H1 (cell line): ENCODE results near the gene ABHD12B. TPM values are rescaled to one million over a fixed set of nuclear protein-coding genes. Genes with fewer than 3 reads are reported as not detected.

Source experiments
- CTCF ChIA-PET: fragments of 300-600 bp; sonication (Branson Sonifier 250); formaldehyde crosslinking; loops from one replicate; lab custom pipeline; 2021; ENCODE audit not compliant: partially characterized antibody; lab: Charles Lee
- POLR2A ChIA-PET: fragments of 300-600 bp; sonication (Branson Sonifier 250); formaldehyde crosslinking; loops from one replicate; lab custom pipeline; 2021; ENCODE audit warnings: inconsistent platforms; ENCODE audit not compliant: partially characterized antibody; lab: Charles Lee
- DNase-seq, 2 experiments: peaks; one replicate each; pipeline versions ENCODE4 v3.0.0 to v3.0.0-alpha.2; 2010 to 2022; ENCODE audit warnings: low spot score in 2 of 2, low read depth in 1 of 2, mixed read lengths in 1 of 2
- FAIRE-seq: peaks from 2 replicates; lab custom pipeline; 2011; peaks lifted over from hg19 to GRCh38; lab: Jason Lieb, UNC
- H2AFZ ChIP-seq: 2 replicates; pipeline ENCODE4 v1.8.1; 2012; ENCODE audit warnings: low read length, inconsistent platforms
- H2AK5ac ChIP-seq: 2 replicates; pipeline ENCODE4 v1.6.1; 2013; ENCODE audit warnings: low read depth, low read length
- H2BK120ac ChIP-seq: replicated peaks from 2 replicates; pipeline ENCODE3; 2013; ENCODE audit warnings: low read depth, low read length, inconsistent platforms
- H2BK12ac ChIP-seq: 2 replicates; pipeline ENCODE4 v1.6.1; 2013; ENCODE audit warnings: low read depth, low read length
- H2BK15ac ChIP-seq: 2 replicates; pipeline ENCODE4 v1.6.1; 2013; ENCODE audit warnings: low read length
- H2BK20ac ChIP-seq: 2 replicates; pipeline ENCODE4 v1.6.1; 2013; ENCODE audit warnings: low read length
- H2BK5ac ChIP-seq: 2 replicates; pipeline ENCODE4 v1.6.1; 2013; ENCODE audit warnings: low read depth, low read length
- H3K14ac ChIP-seq: 2 replicates; pipeline ENCODE4 v1.6.1; 2013; ENCODE audit warnings: inconsistent platforms; ENCODE audit not compliant: insufficient read length
- H3K18ac ChIP-seq: 2 replicates; pipeline ENCODE4 v1.6.1; 2013; ENCODE audit warnings: low read length; ENCODE audit errors: extremely low read depth
- H3K23ac ChIP-seq: 2 replicates; pipeline ENCODE4 v1.6.1; 2013; ENCODE audit warnings: inconsistent platforms; ENCODE audit not compliant: insufficient read length
- H3K23me2 ChIP-seq: 2 replicates; pipeline ENCODE4 v1.6.1; 2013; ENCODE audit warnings: low read depth, low read length
- H3K27ac ChIP-seq: 2 replicates; pipeline ENCODE4 v1.6.1; 2011; ENCODE audit warnings: low read depth, low read length, inconsistent platforms
- H3K27me3 ChIP-seq, 4 experiments: replicated peaks in 1 of 4; 1 replicate in 1 of 4; 2 replicates in 3 of 4; pipeline versions ENCODE4 v1.6.1 to v1.8.1; 2011 to 2013; ENCODE audit warnings: low read length in 3 of 4, mild to moderate bottlenecking in 3 of 4, inconsistent platforms in 2 of 4, mixed read lengths in 2 of 4, moderate library complexity in 1 of 4; ENCODE audit not compliant: control insufficient read depth in 3 of 4, insufficient read depth in 3 of 4; ENCODE audit errors: extremely low read depth in 1 of 4
- H3K36me3 ChIP-seq, 4 experiments: 2 replicates each; pipeline versions ENCODE4 v1.6.1 to v1.8.1; 2011 to 2013; ENCODE audit warnings: mild to moderate bottlenecking in 4 of 4, low read length in 3 of 4, moderate library complexity in 2 of 4, control low read depth in 1 of 4, inconsistent platforms in 1 of 4; ENCODE audit not compliant: insufficient read depth in 4 of 4, control insufficient read depth in 2 of 4
- H3K4ac ChIP-seq: replicated peaks from 2 replicates; pipeline ENCODE3; 2013; ENCODE audit warnings: low read length, low read depth, mixed read lengths, inconsistent platforms; ENCODE audit not compliant: insufficient read length
- H3K4me1 ChIP-seq, 4 experiments: replicated peaks in 1 of 4; 1 replicate in 1 of 4; 2 replicates in 3 of 4; pipeline versions ENCODE4 v1.6.1 to v1.8.1; 2011 to 2013; ENCODE audit warnings: low read length in 3 of 4, inconsistent platforms in 2 of 4, mixed read lengths in 1 of 4; ENCODE audit not compliant: insufficient read depth in 4 of 4, control insufficient read depth in 3 of 4
- H3K4me2 ChIP-seq, 2 experiments: 2 replicates each; pipeline versions ENCODE4 v1.6.1 to v1.8.1; 2011 to 2013; ENCODE audit warnings: low read depth in 2 of 2, low read length in 2 of 2, control low read depth in 1 of 2, inconsistent platforms in 1 of 2, mild to moderate bottlenecking in 1 of 2; ENCODE audit not compliant: insufficient read depth in 1 of 2
- H3K4me3 ChIP-seq, 4 experiments: fragments of 200-600, 300-600 bp in 1 of 4; sonication (generic), shearing (Covaris generic), sonication (Bioruptor Twin) in 1 of 4; 2 replicates each; pipeline versions ENCODE4 v1.5.1 to v1.8.1; 2011 to 2016; ENCODE audit warnings: low read length in 4 of 4, low read depth in 3 of 4, control low read depth in 2 of 4, inconsistent platforms in 2 of 4, mild to moderate bottlenecking in 2 of 4, mixed read lengths in 1 of 4, moderate library complexity in 1 of 4; ENCODE audit not compliant: insufficient read depth in 2 of 4; ENCODE audit errors: extremely low read depth in 1 of 4
- H3K56ac ChIP-seq: replicated peaks from 2 replicates; pipeline ENCODE3; 2013; ENCODE audit warnings: low read depth, mild to moderate bottlenecking, mixed read lengths, low read length, inconsistent platforms; ENCODE audit not compliant: insufficient read length
- H3K79me1 ChIP-seq: 2 replicates; pipeline ENCODE4 v1.6.1; 2013; ENCODE audit warnings: low read depth, low read length, control low read depth
- H3K79me2 ChIP-seq, 2 experiments: 2 replicates each; pipeline versions ENCODE4 v1.6.1 to v1.8.1; 2012 to 2013; ENCODE audit warnings: low read length in 2 of 2, mild to moderate bottlenecking in 2 of 2, inconsistent platforms in 1 of 2; ENCODE audit not compliant: insufficient read depth in 2 of 2, control insufficient read depth in 1 of 2
- H3K9ac ChIP-seq, 4 experiments: replicated peaks in 1 of 4; 1 replicate in 1 of 4; 2 replicates in 3 of 4; pipeline versions ENCODE4 v1.6.1 to v1.8.1; 2011 to 2013; ENCODE audit warnings: low read depth in 3 of 4, low read length in 3 of 4, control low read depth in 2 of 4, mild to moderate bottlenecking in 2 of 4, moderate library complexity in 2 of 4, inconsistent platforms in 1 of 4; ENCODE audit errors: extremely low read depth in 1 of 4
- H3K9me3 ChIP-seq, 2 experiments: 2 replicates each; pipeline versions ENCODE4 v1.6.1 to v1.8.1; 2012 to 2013; ENCODE audit warnings: mild to moderate bottlenecking in 2 of 2, moderate library complexity in 2 of 2, control low read depth in 1 of 2, inconsistent platforms in 1 of 2, low read depth in 1 of 2, low read length in 1 of 2, mixed read lengths in 1 of 2; ENCODE audit not compliant: insufficient read depth in 2 of 2
- H4K20me1 ChIP-seq, 2 experiments: replicated peaks in 1 of 2; 2 replicates each; pipeline versions ENCODE3 to v1.8.1; 2011 to 2013; ENCODE audit warnings: inconsistent platforms in 2 of 2, low read length in 2 of 2, mild to moderate bottlenecking in 1 of 2; ENCODE audit not compliant: insufficient read depth in 2 of 2, control insufficient read depth in 1 of 2
- H4K5ac ChIP-seq: 2 replicates; pipeline ENCODE4 v1.6.1; 2013; ENCODE audit warnings: low read length, low read depth, mixed read lengths, inconsistent platforms; ENCODE audit not compliant: insufficient read length
- H4K8ac ChIP-seq: 2 replicates; pipeline ENCODE4 v1.8.0; 2013; ENCODE audit warnings: mild to moderate bottlenecking, moderate library complexity, low read length, inconsistent platforms; ENCODE audit not compliant: insufficient read depth; ENCODE audit errors: extremely low read depth
- H4K91ac ChIP-seq: replicated peaks from 2 replicates; pipeline ENCODE3; 2013; ENCODE audit warnings: low read length, mixed read lengths, inconsistent platforms; ENCODE audit not compliant: insufficient read length
- ATF2 ChIP-seq: IDR thresholded peaks from 2 replicates; pipeline ENCODE4 v1.6.1; 2012; ENCODE audit warnings: low read length, inconsistent platforms
- CHD1 ChIP-seq: IDR thresholded peaks from 2 replicates; pipeline ENCODE4 v1.6.1; 2012; ENCODE audit warnings: low read depth, low read length, improper control_type of control experiment
- CREB1 ChIP-seq: IDR thresholded peaks from 2 replicates; pipeline ENCODE4 v1.6.1; 2012; ENCODE audit warnings: inconsistent platforms
- MAFK ChIP-seq: IDR thresholded peaks from 2 replicates; pipeline ENCODE4 v1.6.1; 2012; ENCODE audit warnings: low read depth, mild to moderate bottlenecking, improper control_type of control experiment, low read length
- WGBS, 2 experiments: shearing (Covaris generic) in 1 of 2; methylation state at CpG; one replicate each; pipeline versions ENCODE4 v1.1.6 to v1.1.7; 2013 to 2015; ENCODE audit warnings: low lambda C conversion rate in 2 of 2, mixed read lengths in 2 of 2, inconsistent platforms in 1 of 2, low coverage in 1 of 2, missing lambda C conversion rate in 1 of 2; ENCODE audit not compliant: insufficient replicate concordance in 2 of 2, insufficient coverage in 1 of 2, insufficient read length in 1 of 2; ENCODE audit errors: extremely low coverage in 1 of 2, missing lambda C conversion rate in 1 of 2; 5-methylcytosine and 5-hydroxymethylcytosine counted together
- polyA plus RNA-seq, 7 experiments: library from polyadenylated mRNA; depleted of rRNA in 3 of 7; stranded (reverse) in 5 of 7; unstranded in 2 of 7; fragments of >200 nt in 5 of 7; fragments of 200-250 nt in 2 of 7; gene quantifications; 1 replicate in 5 of 7; 2 replicates in 1 of 7; 4 replicates in 1 of 7; pipeline versions ENCODE4 v1.2.1 to v1.2.3, GENCODE V29; 2011 to 2013; ENCODE audit warnings: missing spikeins in 2 of 7, mixed read lengths in 2 of 7
- total RNA-seq: library from RNA; stranded (reverse); fragmentation: NEBNext Ultra II Directional; extraction: Animal tissue kit (Norgen Biotek cat#: 25700); gene quantifications from 2 replicates; pipeline ENCODE4 v1.2.1, GENCODE V29; 2021

The ABHD12B gene
- total and polyA plus RNA-seq, 2 of the 8 experiments (the other 6 are each of a cell fraction or from before 2014, with no cell fraction given): 4.0 to 102 TPM

- H3K18ac ChIP-seq: no peak overlapping the region
- no peaks in the 10 kb centered on the region for H3K79me1 ChIP-seq
- H3K27ac ChIP-seq: no peak overlapping the region
- no peak overlapping the region for H3K23ac ChIP-seq
- no peaks in the 10 kb centered on the region for H3K36me3 ChIP-seq
- H4K5ac ChIP-seq: no peak overlapping the region
- TF ChIP-seq MAFK (peak; percentile 24; the same call in 1 of the 2 replicates), CREB1 (no peak), ATF2 (no peak), CHD1 (no peak)
- ChIA-PET CTCF (interaction anchor here (1.1 to 1.3 kb wide), 2 partner anchors 11 to 16 kb away, joined by 3 to 4 read pairs; no protein-coding TSS in a partner anchor), POLR2A (no interaction called here)
- H3K4me2 ChIP-seq: no peak overlapping the region
- H2BK5ac ChIP-seq: no peak overlapping the region
- no peaks in the 10 kb centered on the region for H4K20me1 ChIP-seq
- no peak overlapping the region for H3K56ac ChIP-seq
- no peak overlapping the region for H3K9ac ChIP-seq
- H2BK15ac ChIP-seq: no peak overlapping the region
- no peaks in the 10 kb centered on the region for H3K79me2 ChIP-seq
- H2AK5ac ChIP-seq: no peak overlapping the region
- H2AFZ ChIP-seq: no peak overlapping the region
- no peak overlapping the region for H4K8ac ChIP-seq
- H3K4ac ChIP-seq: no peak overlapping the region
- no peak overlapping the region for H3K14ac ChIP-seq
- H2BK120ac ChIP-seq: no peak overlapping the region
- WGBS, 2 experiments: 90% methylated on average over 6 of the region's 6 CpGs; no CpG with 5 or more reads in 1 of the 2 experiments
- H2BK12ac ChIP-seq: no peak overlapping the region
- no peak overlapping the region for H4K91ac ChIP-seq
- peaks cover 0 to 2% of the 10 kb centered on the region in 2 experiments; a peak in 1 of 4 replicates for H3K9me3 ChIP-seq
- DNase-seq (no peak), FAIRE-seq (no peak)
- H3K4me3 ChIP-seq: no peak overlapping the region
- H3K27me3 ChIP-seq: no peaks in the 10 kb centered on the region
- H3K4me1 ChIP-seq: peaks cover 0 to 5% (median 2%) of the 10 kb centered on the region in 4 experiments; a peak in 3 of 7 replicates
- no peaks in the 10 kb centered on the region for H3K23me2 ChIP-seq
- H2BK20ac ChIP-seq: no peak overlapping the region
Measured at GRCh38 chr14:50951032-50951431, 79.2 kb downstream of the ABHD12B start.
